Activated CD8-positive, alpha-beta memory T cell treated with anti-CD3 and anti-CD28 coated beads, Interleukin-2, amount 50 U/mL, for 48 hours (primary cell): Measurements from ENCODE around the gene GRID1.
"Not testable (repeated sequence)": the region's sequence is repeated elsewhere in the genome, so short reads cannot be mapped to it uniquely, and the experiment has no call there.

Source experiments
- DNase-seq: peaks from one replicate; pipeline ENCODE4 v3.0.0-alpha.2; 2020

GRID1 gene

DNA sequence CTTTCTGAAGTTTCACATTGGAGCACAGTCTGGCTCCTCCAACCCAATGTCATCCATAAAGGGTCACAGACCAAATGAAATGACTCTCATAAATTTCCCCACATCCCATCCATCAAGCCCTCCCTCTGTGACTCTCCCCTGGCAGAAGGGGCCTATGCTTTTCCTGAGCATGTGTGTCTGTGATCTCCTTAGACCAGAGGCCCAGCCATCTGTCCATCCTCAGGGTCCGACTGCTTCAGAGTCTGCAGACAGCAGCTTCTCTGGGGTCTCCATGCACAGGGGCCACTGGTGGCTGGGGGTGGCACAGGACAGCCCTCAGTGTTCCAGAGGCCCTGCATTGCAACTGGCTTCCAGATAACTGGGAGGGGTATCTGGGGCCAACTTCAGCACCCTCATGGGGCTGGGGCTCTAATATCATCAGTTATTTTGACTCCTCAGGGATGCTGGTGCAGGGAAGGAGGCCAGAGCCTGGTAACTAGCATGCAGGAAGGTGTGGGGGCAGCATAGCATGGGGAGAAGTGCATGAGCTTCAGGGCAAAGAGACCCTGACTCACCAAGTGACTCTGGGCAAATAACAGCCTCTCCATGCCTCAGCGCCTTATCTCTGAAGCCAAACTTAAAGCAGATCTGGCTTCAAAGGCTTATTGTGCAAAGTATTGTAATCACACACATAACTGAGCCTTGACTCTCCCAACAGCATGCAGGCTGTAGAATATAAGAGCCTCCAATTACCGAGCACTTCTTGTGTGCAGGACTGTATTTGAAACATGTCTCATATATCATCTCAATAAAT, 266.9 kb downstream of the GRID1 start:
- peak; percentile 38 for DNase-seq

GRCh38 chr10:86098187-86098881, 268.3 kb downstream of the GRID1 start:
- DNase-seq: no peak

GRCh38 chr10:86095061-86095460, 271.5 kb downstream of the GRID1 start:
- DNase-seq: not testable (repeated sequence)

DNA sequence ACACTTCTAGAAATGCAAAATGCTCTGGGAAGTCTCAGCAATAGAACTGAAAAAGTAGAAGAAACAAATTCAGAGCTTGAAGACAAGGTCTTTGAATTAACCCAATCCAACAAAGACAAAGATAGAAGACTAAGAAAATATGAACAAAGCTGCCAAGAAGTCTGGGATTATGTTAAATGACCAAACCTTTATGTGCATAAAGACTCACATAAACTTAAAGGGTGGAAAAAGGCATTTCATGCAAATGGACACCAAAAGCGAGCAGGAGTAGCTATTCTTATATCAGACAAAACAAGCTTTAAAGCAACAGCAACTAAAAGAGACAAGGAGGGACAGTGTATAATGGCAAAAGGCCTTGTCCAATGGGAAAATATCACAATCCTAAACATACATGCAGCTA, 274.3 kb downstream of the GRID1 start:
- DNase-seq: not testable (repeated sequence)

GRCh38 chr10:86091216-86091615, 275.4 kb downstream of the GRID1 start:
- no peak for DNase-seq

- DNase-seq: no peak
Observed at GRCh38 chr10:86090807-86091206, 275.8 kb downstream of the GRID1 start.

DNA sequence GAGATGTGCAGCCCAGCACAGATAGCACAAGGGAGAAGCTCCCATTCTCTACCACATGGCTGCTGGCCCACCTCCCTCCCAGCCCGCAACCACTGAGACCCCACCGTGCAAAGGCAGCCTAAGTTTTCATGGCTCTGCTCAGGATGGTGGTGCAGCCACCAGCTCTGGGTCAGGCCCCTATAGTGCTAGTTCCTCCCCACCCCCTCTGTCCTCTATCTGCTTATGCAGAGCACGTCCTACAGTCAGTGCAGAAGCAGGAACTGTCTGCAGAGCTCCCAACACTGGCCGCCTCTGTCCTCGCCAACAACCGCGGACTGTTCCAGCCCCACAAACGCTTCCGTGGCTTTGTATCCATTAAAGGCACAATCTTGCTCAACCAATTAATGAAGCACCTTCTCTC, 278.9 kb downstream of the GRID1 start:
- no peak for DNase-seq

DNA sequence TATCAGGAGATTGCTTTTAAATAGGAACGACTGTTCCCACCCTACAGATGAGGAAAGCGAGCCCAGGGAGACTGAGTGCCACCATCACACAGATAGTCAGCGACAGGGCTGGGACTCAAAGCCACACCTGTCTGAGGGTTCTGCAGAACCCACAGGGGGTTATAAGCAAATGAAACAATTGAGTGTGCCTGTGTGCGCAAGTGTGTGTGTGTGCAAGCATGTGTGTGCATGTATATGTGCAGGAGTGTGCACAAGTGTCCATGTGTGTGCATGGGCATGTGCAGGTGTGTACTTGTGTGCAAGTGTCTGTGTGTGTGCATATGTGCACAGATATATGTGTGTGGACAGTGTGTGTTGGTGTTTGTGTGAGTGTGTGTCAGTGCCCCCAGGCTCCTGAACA, 280.2 kb downstream of the GRID1 start:
- DNase-seq: peak; percentile 30

- peak; percentile 22 for DNase-seq
Observed at GRCh38 chr10:86085686-86086085, 280.9 kb downstream of the GRID1 start.

GRCh38 chr10:86085136-86085535, 281.5 kb downstream of the GRID1 start:
- DNase-seq: peak; percentile 12

DNA sequence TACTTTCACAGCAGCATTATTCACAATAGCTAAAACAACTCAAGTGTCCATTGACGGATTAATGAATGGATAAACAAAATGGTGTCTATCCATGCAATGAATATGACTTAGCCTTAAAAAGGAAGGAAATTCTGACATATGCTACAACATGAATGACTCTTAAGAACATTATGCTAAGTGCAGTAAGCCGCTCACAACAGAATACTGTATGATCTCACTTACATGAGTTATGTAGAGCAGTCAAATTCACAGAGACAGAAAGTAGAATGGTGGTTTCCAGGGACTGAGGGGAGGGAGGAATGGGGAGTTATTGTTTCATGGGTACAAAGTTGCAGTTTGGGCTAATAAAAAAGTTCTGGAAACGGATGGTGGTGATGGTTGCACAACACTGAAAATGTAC, 282.0 kb downstream of the GRID1 start:
- DNase-seq: no peak

- DNase-seq: no peak
Observed at GRCh38 chr10:86083664-86084175, 282.9 kb downstream of the GRID1 start.

- DNase-seq: no peak
Observed at GRCh38 chr10:86083206-86083605, 283.4 kb downstream of the GRID1 start.

- DNase-seq: no peak
Observed at GRCh38 chr10:86082556-86082955, 284.0 kb downstream of the GRID1 start.

DNA sequence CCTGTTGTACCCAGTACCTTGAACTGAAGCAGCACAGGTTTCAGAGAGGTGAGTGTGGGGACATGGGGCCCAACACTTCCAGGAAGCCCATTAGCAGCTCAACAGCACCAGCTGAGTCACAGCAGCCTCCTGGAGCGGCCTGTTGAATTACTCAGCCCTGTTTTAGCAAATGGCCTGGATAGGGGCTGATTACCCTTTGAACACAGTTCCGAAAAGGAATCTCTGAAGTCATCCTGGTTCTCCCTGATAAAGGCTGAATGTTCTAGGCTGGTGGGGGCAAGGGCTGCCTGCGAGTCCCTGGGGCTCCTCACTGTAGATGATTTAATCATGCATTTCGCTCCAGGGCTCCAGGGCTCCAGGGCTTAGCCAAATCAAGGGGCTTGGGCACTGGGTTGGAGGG, 287.5 kb downstream of the GRID1 start:
- no peak for DNase-seq

GRCh38 chr10:86078639-86079035, 288.0 kb downstream of the GRID1 start:
- no peak for DNase-seq

GRCh38 chr10:86077871-86078638, 288.5 kb downstream of the GRID1 start:
- no peak for DNase-seq

DNA sequence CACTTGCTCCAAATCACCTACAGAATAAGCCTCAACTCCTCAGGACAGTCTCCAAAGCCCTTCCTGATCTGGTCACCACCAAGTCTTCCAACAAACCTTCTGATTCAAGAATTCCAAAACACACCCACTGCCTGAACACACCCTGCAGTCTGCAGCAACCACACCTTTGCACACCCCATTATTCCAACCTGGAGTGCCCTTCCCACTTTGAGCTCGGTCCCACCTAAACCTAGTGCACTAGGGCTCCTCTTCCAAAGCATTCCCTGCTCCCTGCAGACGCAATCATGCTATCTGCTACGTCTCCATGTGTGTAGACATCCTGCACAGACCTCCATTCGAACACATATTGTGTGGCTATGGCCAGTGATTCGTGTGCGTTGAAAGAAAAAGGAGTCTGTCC, 289.3 kb downstream of the GRID1 start:
- DNase-seq: no peak

DNA sequence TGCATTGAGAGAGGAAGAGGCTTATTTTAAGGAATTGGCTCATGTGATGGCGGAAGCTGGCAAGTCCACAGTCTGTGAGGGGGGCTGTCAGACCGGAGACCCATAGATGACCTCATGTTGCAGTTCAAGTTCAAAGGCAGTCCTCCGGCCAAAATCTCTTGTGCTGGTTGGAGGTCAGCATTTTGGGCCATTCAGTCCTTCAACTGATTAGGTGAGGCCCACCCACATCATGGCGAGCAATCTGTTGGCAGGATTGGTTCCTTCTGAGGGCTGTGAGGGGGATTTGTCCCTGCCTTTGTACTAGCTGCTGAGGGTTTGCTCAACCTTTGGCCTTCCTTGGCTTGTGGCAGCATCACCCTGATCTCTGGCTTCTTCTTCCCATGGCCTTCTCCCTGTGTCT, 290.1 kb downstream of the GRID1 start:
- DNase-seq: not testable (repeated sequence)

GRCh38 chr10:86075512-86075911, 291.1 kb downstream of the GRID1 start:
- DNase-seq: no peak

GRCh38 chr10:86074294-86074693, 292.3 kb downstream of the GRID1 start:
- no peak for DNase-seq

DNA sequence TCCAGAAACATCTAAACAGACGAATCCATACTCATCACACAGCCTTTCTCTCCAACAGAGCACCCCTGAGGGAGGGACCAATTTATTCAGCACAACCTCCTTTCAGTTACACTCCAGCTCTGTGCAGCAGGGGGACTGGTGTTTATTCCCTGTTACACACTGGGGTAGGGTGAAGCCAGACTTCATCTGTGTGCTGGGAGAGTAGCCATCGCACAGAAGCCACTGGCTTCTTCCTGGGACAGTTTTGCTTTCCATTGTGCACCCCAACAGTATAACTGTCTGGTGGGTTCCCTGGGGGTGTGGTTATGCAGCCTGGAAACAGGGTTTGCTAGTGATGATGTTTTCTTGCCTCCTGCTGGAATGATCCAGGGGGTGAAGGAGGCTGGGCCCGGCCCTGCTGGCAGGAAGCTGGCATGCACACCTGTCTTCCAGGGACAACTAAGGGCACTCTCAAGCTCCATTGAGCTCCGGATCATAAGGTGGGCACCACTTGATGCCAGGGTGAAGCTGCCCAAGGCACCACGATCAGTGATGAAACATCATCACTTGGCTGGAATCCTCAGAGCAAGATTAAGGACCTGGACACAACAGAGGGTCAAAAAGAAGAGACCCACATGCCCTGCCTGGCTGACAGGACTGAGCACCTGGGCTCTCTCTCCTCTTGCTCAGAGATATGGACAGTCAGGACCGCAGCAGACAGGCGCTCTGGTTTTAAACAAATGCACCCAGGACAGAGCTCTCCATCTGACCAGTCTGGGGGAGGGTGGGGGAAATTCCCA, 293.2 kb downstream of the GRID1 start:
- DNase-seq: no peak

- DNase-seq: no peak
Observed at GRCh38 chr10:86072413-86072812, 294.2 kb downstream of the GRID1 start.
